B cell (primary cell): ENCODE results near the gene OCSTAMP.

Source experiments
- EZH2 ChIP-seq: IDR thresholded peaks from 2 replicates; pipeline ENCODE4 v1.6.1; 2012; ENCODE audit warnings: borderline replicate concordance, low read depth, mild to moderate bottlenecking, moderate library complexity, low read length; ENCODE audit not compliant: insufficient read depth, poor library complexity, severe bottlenecking
- TF ChIP-seq, protein P1 (sequence below): fragments of 200-600 bp; IDR thresholded peaks from one replicate; pipeline ENCODE4 v1.8.0; 2022; ENCODE audit warnings: antibody characterized with exemption, mild to moderate bottlenecking

DNA sequence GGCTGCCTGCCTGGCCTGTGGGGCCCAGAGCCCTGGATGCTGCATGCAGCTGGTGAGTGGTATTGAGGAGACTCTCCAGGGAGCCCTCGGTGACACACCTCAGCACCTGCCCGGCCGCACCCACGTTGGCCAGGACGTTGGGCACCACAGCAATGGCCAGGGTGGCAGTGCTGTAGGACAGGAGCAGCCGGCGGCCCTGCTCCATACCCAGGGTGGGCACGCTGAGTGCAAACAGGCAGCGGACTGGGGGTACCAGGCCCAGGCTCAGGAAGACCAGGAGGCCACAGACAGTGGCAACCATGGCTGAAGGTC lies 4.7 kb downstream of the OCSTAMP start:
- TF ChIP-seq, protein P1, sequence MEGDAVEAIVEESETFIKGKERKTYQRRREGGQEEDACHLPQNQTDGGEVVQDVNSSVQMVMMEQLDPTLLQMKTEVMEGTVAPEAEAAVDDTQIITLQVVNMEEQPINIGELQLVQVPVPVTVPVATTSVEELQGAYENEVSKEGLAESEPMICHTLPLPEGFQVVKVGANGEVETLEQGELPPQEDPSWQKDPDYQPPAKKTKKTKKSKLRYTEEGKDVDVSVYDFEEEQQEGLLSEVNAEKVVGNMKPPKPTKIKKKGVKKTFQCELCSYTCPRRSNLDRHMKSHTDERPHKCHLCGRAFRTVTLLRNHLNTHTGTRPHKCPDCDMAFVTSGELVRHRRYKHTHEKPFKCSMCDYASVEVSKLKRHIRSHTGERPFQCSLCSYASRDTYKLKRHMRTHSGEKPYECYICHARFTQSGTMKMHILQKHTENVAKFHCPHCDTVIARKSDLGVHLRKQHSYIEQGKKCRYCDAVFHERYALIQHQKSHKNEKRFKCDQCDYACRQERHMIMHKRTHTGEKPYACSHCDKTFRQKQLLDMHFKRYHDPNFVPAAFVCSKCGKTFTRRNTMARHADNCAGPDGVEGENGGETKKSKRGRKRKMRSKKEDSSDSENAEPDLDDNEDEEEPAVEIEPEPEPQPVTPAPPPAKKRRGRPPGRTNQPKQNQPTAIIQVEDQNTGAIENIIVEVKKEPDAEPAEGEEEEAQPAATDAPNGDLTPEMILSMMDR, result no peak
- no peak for TF ChIP-seq EZH2
